ENCODE data around the gene ABCE1. TPM values are rescaled to one million over a fixed set of nuclear protein-coding genes. Genes with fewer than 3 reads are reported as not detected.

ABCE1 gene
- total and polyA plus RNA-seq, 4 donors = 19.0 to 72.6 (median 44.8) TPM

- Histone ChIP-seq H3K27me3 (ENCODE audit: control insufficient read depth in 3 of 3, insufficient read depth in 3 of 3, low read length in 2 of 3) (no peaks in the 10 kb centered on the region), H3K4me3 (no peak overlapping the region), H3K27ac (ENCODE audit: low read depth in 1 of 2, low read length in 1 of 2) (no peak overlapping the region), H3K36me3 (ENCODE audit: control insufficient read depth in 4 of 4, insufficient read depth in 4 of 4, low read length in 4 of 4) (peaks cover 2 to 8% (median 6%) of the 10 kb centered on the region in 4 donors), H3K9ac (ENCODE audit: insufficient read depth in 1 of 2, low read length in 2 of 2) (no peak overlapping the region), H3K9me3 (ENCODE audit: control insufficient read depth in 4 of 4, insufficient read depth in 3 of 4, low read length in 3 of 4) (no peaks in the 10 kb centered on the region), H3K4me1 (ENCODE audit: control insufficient read depth in 5 of 5, insufficient read depth in 5 of 5, low read length in 5 of 5) (no peaks in the 10 kb centered on the region)
- no peak for DNase-seq
- WGBS, 2 donors = 98 to 100% methylated on average over 1 of the region's 1 CpG
- ATAC-seq (ENCODE audit: insufficient read depth, low FRiP score) = no peak
- no peak for TF ChIP-seq CTCF (IDR thresholded peaks at IDR 0.05; ENCODE audit: control extremely low read depth, extremely low read depth)
Observed at GRCh38 chr4:145081756-145082155, 16.4 kb upstream of the ABCE1 start.

DNA sequence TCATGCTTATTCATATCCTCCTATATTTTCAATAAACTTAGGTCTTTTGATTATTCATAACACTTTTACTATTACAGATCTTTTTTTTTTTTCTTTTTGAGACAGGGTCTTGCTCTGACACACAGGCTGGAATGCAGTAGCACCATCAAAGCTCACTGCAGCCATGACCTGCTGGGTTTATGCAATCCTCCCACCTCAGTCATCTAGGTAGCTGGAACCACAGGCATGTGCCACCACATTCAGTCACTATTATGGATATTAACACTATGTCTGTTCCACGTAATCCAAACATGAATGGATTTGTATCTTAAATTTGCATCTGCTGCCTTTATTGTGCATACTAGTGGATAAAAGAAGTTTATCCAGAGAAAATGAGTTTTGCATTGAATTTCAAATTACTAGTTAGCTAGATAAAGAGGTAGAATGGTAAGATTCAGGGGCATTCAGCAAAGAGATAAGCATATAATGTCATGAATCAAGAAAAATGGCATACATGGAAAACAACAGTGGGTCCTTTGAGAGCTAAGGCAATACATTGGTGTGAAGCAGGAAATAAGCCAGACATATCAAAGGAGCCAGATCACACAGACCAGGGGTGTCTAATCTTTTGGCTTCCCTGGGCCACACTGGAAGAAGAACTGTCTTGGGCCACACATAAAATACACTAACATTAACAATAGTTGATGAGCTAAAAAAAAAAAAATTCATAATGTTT, 14.1 kb upstream of the ABCE1 start:
- ATAC-seq (ENCODE audit: insufficient read depth, low FRiP score) (no peak), DNase-seq (no peak)
- Histone ChIP-seq H3K9ac (ENCODE audit: insufficient read depth in 1 of 2, low read length in 2 of 2) (no peak overlapping the region), H3K27me3 (ENCODE audit: control insufficient read depth in 3 of 3, insufficient read depth in 3 of 3, low read length in 2 of 3) (no peaks in the 10 kb centered on the region), H3K4me3 (no peak overlapping the region), H3K4me1 (ENCODE audit: control insufficient read depth in 5 of 5, insufficient read depth in 5 of 5, low read length in 5 of 5) (no peaks in the 10 kb centered on the region), H3K27ac (ENCODE audit: low read depth in 1 of 2, low read length in 1 of 2) (no peak overlapping the region), H3K9me3 (ENCODE audit: control insufficient read depth in 4 of 4, insufficient read depth in 3 of 4, low read length in 3 of 4) (no peaks in the 10 kb centered on the region), H3K36me3 (ENCODE audit: control insufficient read depth in 4 of 4, insufficient read depth in 4 of 4, low read length in 4 of 4) (peaks cover 5 to 12% (median 9%) of the 10 kb centered on the region in 4 donors)
- 98% methylated on average over 1 of the region's 1 CpG for WGBS, 2 donors
- TF ChIP-seq CTCF (IDR thresholded peaks at IDR 0.05; ENCODE audit: control extremely low read depth, extremely low read depth) = no peak

- H3K9ac ChIP-seq (ENCODE audit: insufficient read depth in 1 of 2, low read length in 2 of 2) = no peak overlapping the region
- H3K27ac ChIP-seq (ENCODE audit: low read depth in 1 of 2, low read length in 1 of 2) = no peak overlapping the region
- 76 to 83% methylated on average over 1 of the region's 1 CpG for WGBS, 2 donors
- DNase-seq = no peak
- peaks cover 0 to 10% (median 3%) of the 10 kb centered on the region in 4 donors for H3K9me3 ChIP-seq (ENCODE audit: control insufficient read depth in 4 of 4, insufficient read depth in 3 of 4, low read length in 3 of 4)
- H3K27me3 ChIP-seq (ENCODE audit: control insufficient read depth in 3 of 3, insufficient read depth in 3 of 3, low read length in 2 of 3) = no peaks in the 10 kb centered on the region
- no peak overlapping the region for H3K4me3 ChIP-seq
- ATAC-seq (ENCODE audit: insufficient read depth, low FRiP score) = no peak
- TF ChIP-seq CTCF (IDR thresholded peaks at IDR 0.05; ENCODE audit: control extremely low read depth, extremely low read depth) = no peak
- no peaks in the 10 kb centered on the region for H3K4me1 ChIP-seq (ENCODE audit: control insufficient read depth in 5 of 5, insufficient read depth in 5 of 5, low read length in 5 of 5)
- peaks cover 18 to 37% (median 28%) of the 10 kb centered on the region in 4 donors for H3K36me3 ChIP-seq (ENCODE audit: control insufficient read depth in 4 of 4, insufficient read depth in 4 of 4, low read length in 4 of 4)
Observed at GRCh38 chr4:145090380-145090779, 7.7 kb upstream of the ABCE1 start.
